Activated CD4-positive, alpha-beta T cell treated with anti-CD3 and anti-CD28 coated beads, Interleukin-2, Interleukin-6, amounts not matched to agents 100 ng/mL and 50 ng/mL, durations not matched to agents 16 hours and 8 hours (primary cell): ENCODE measurements around the gene HOGA1.
A peak's percentile ranks its signal among the peaks of the same experiment; 100 is the strongest.

ENCODE experiments used
- DNase-seq: peaks from one replicate; pipeline ENCODE4 v3.0.0-alpha.2; 2020

HOGA1 gene

DNA sequence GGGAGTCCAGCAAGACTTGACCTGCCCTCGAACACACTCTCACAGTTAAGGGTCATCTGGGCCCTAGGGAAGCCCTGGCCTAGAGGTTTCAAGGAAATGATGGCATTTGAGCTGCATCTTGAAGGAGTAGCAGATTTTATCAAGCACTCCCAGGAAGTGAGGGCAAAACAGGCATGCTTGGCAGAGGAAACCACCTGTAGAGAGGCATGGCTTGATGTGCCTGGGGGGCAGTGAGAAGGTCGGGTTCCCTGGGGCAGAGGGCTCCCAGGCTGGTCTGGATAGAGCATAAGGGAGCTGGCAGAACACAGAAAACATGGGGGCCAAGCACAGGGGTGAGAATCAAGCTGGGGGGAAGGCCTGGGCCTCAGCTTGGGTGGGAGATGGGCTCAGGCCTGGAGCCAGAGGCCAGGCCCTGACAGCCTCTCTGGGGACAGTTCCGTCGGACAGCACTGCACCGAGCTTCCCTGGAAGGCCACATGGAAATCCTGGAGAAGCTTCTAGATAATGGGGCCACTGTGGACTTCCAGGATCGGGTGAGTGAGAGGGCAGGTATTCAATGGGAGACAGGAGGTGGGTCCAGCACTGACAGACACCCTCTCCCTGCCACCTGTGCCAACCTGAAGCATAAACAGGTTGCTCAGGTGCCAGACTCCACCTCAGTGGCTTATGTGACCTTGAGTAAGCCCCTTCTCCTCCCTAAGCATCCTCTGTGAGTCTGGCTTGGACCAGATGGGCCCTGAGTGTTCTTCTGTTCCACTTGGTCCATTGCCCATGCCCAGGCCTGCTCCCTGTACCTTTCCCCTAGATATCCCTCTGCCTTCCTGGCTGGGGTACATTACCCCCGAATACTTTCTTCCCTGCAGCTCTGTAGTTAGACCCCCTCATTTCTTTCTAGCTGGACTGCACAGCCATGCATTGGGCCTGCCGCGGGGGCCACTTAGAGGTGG, 3.5 kb upstream of the HOGA1 start:
- no peak for DNase-seq

DNA sequence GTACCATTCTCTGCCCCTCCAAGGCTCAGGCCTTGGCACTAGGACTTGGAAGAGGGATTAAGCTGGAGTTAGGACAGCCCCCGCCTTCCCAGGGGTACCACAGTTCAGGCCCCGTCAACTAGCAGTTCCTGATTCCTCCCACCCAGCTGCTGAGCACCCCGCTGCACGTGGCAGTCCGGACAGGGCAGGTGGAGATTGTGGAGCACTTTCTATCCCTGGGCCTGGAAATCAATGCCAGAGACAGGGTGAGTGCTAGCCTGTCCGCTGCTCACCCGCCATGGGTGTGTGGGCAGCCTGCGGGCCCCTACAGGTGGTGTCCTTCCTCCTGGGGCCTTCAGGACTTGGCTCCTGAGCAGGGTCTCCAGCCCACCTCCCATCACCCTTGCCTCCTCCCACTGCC, 2.0 kb upstream of the HOGA1 start:
- no peak for DNase-seq

DNA sequence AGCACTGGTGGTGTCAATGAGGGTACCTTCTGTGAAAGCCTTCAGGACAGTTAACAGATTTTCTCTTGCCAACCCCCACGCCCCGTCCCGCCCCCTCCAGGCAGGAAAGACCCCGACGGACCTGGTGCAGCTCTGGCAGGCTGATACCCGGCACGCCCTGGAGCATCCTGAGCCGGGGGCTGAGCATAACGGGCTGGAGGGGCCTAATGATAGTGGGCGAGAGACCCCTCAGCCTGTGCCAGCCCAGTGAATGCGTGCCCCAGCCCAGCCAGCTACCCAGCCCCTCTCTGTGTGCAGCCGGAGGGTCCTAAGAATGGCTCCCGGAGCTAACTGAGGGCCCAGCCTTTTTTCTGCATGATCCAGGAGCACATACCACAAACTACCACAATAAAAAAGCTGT, 713 bp upstream of the HOGA1 start:
- no peak for DNase-seq

DNA sequence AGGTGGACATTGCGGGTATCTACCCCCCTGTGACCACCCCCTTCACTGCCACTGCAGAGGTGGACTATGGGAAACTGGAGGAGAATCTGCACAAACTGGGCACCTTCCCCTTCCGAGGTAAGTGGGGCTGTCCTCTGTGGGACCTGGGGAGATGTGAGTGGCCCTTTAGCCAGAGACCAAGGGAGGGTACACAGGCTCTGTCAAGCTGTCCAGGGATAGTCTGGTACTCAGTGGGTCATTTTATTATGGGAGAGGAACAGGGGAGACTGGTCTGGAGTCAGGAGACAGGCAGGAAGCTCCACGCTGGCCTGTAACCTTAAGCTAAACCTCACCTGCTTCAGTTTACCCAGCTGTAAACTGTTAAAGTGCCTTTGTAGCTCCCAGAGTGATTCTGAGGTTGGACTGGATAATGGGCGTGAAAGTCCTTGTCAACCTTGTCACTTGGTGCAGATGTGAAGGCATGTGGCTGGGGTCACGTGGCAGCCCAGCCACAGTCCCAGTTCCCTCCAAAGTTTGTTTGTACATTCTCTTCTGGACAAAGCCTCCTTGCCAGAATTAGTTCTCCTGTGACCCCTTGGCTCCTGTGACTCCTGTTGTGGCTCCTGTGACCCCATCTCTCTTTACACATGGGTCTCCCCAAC, 729 bp downstream of the HOGA1 start:
- no peak for DNase-seq

DNA sequence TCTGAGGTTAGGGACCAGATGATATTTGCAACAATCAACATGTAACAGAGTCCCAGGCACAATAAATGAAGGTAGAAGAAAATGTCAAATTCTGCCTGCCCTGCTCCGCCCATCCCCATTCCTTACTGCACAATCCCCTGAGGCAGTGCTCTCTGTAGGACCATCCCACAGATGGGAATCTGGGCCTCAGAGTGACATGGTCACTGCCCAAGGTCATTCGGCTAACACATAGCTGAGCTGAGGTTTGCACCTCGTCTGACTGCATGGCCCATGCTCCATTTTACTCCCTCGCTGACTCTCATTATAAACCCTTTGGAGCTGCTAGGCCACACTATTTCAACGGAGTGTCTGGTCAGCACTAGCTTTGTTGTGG, 1.2 kb downstream of the HOGA1 start:
- no peak for DNase-seq

DNA sequence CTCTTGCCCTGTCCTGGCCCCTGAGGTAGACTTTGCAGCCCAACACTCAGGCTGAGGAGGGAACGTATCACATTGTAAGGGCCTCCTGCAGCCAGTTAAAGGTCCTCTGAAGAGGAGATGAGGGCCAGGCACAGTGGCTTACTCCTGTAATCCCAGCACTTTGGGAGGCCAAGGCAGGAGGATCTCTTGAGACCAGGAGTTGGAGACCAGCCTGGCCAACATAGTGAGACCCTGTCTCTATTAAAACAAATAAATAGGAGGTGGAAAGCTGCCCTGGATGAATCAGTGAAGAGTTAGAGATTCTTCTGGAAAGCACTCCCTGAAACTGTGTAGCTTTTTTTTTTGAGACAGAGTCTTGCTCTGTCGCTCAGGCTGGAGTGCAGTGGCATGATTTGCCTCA, 3.0 kb downstream of the HOGA1 start:
- no peak for DNase-seq

DNA sequence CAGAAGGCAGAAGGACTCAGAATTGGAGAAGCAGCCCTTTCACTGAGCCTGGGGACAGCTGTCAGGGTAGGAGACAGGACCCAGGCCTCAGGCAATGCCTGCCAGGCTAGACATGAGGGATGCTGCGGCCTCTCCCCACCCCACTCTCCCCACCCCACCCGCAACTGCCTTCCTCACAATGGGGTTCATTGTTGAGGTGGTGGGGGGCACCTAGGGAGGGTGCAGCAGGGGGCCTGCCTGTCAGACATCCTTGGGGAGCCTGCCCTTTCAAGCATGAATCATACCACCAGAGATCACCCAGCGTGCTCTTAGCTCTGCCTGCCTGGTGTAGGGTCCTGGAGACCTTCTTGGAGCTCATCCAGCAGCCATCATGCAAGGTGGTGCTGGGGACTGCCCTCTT, 5.3 kb downstream of the HOGA1 start, which contains the start of gene C10orf62:
Gene C10orf62, plus strand, starts transcription at position 243 of the 400 bp plus-strand sequence. CDS start 177 bp downstream, outside the sequence.
- no peak for DNase-seq

DNA sequence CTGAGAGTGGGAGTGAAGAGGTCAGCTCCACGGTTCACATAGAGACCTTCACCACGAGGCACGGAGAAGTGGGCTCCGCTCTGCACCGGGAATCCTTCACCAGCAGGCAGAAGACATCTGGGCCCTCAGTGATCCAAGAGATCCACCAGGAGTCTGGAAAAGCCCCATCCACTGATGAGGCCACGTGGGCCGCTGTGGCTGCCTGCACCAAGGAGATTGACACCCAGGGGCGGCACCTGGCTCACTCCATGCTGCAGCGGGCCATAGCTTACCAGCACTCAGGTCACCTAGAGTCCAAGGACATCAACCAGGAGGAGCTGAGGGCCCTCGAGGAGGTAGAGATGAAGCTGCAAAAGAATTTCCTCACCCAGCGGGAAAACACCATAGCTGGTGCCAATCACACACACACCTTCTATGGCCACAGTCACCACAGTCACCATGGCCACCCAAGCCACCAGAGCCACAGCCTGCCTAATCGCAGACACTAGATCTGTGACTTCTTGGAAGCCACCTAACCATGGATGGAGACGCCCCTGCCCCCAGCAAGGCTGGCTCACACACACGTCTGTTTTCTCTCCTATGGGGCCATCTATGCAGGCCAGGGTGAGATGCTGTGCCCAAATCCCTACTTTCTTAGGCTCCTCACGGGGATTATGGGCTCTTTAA, 6.0 kb downstream of the HOGA1 start:
- peak; percentile 55 for DNase-seq

DNA sequence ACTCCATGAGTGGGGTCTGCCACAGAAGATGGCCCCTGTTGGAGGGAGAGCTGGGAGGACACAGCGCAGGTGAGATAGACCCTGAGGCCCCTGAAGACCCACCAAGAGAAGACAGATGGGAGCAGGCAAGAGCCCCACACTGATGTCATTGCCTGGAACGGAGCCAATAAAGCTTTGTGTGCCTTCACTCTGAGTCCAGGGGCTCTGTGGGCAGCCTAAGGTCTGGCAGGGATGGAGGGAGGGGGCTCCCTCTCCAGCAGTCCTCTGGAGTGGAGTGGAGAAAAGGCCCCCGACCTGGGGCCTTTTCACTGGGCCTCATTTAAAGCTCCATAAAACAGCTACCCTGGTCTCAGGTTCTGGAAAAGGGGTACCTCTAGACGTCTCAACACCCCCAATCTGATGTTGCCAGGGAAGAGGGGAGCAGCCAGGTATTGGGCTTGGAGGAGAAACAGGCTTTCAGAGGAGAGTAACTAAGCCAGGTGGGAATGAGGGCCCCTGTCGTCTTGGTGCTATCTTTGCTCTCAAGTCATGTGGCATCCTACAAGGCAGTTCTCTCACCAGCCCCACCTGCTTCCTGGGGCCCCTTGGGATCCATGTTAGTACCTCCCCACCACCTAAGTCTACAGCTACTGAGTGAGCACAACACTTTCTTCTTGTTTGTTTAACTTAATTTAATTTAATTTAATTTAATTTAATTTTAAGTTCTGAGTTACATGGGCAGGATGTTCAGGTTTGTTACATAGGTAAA, 6.7 kb downstream of the HOGA1 start:
- DNase-seq, result no peak

DNA sequence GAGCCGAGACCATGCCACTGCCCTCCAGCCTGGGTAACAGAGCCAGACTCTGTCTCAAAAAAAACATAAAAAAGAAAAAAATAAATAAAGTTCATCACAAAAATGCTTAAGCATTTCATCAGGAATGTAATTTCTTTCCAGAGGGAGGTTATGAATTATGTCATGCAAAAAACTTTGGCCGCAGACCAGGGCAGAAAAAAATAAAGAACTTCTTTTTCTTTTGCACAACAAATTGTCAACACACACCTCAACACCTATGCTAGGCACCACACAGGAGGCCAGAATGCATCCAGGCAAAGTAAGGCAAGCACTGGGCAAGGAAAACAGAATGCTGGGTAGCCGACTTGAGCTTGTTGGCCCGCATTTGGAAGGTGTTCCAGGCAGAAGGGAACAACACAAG, 9.2 kb downstream of the HOGA1 start:
- DNase-seq, result no peak

DNA sequence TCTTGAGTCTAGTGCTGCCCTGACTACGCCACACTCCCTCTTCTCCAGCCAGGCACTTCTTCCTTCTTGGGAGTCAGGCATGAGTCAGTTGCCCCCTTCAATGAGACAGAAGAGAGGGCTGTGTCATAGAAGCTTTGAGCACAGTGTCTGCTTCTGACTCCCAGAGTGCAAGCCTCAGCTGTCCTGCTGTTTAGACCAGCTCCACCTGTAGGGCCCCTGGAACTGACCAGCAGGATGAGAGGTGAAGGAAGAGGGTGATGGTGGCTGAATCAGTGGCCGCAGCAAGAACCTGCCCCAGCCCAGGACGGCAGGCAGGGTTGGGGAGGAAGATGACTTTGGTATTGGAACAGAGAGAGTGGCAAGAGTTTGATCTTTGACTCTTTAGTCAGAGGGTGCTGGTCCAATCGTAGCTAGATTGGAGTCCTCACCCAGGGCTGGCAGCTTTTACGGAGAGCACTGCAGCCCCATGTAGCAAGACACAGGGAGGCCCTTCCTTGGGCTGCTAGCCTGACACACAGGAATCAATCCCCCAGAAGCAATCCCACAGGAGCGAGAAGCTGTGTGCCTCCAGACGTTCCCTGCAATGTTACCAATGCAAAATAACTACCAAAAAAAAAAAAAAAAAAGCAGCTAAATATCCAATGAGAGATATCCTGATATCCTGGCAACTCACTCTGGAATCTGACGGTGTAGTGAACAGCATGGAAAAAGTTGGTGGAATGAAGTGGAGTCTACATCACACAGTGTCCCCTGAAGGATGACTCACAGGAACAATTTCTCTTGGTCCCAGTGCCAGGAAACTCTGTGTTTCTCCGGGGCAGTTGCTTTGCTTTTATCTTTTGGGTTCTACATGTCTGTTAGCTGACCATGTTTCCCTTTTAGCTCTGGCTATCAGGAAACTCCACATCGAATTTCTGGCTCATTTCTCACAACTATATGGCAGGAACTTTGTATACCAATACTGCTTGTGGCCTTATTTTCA, 12.2 kb downstream of the HOGA1 start:
- no peak for DNase-seq

DNA sequence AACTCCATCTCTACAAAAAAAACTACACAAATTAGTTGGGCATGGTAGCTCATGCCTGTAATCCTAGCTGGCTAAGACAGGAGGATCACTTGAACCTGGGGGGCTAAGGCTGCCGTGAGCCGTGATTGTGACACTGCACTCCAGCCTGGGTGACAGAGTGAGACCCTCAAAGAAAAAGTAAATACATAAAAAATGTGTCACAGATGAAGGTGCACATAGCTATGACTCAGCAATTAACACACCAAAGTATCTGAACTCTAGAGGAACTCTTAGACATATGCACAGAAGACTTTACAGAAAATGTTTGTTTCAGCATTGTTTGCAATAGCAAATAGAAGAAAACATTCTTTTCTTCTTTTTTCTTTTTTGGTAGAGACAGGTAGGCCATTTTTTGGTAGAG, 13.6 kb downstream of the HOGA1 start:
- DNase-seq, result no peak

DNA sequence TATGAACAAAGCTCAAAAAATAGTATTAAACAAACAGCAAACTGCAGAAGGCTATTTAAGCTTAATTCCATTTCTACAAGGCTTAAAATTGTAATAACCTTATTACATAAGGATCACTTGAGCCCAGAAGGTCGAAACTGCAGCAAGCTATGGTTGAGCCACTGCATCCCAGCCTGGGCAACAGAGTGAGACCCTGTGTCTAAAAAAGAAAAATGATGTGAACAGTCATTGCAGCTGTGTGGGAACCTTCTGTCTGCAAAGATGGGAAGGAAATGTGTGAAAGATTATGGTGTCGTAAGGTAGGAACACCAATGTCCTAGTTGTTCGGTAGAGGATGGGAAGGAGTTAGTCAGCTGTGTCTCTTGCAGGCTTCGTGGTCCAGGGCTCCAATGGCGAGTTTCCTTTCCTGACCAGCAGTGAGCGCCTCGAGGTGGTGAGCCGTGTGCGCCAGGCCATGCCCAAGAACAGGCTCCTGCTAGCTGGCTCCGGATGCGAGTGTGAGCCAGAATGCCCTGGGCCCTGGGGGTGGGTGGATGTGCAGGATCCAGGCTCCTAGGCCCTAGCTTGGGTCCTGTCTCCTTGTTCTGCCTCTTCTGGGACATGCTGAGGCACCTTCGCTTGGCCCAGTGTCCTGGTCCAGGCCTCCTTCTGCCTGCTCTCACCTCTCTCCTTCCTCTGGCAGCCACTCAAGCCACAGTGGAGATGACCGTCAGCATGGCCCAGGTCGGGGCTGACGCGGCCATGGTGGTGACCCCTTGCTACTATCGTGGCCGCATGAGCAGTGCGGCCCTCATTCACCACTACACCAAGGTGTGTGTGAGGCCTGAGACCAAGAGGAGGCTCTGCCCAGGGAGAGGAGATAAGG, 14.4 kb downstream of the HOGA1 start:
- DNase-seq, result no peak

DNA sequence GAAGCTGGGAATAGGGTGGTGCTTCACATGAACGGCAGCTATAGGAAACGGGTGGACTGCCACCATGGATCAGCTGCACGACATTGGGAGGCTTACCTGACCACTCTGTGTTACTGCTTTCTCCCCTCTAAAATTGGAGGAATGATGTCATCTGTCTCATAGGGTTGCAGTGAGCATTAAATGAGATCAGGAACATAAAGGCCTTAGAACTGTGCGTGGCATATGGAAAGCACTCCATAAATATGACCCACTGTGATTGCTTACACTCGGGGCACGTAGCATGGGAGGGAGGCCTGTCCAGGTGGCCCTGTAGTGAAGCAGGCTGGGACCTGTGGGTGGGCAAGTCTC, 15.1 kb downstream of the HOGA1 start:
- DNase-seq, result no peak

DNA sequence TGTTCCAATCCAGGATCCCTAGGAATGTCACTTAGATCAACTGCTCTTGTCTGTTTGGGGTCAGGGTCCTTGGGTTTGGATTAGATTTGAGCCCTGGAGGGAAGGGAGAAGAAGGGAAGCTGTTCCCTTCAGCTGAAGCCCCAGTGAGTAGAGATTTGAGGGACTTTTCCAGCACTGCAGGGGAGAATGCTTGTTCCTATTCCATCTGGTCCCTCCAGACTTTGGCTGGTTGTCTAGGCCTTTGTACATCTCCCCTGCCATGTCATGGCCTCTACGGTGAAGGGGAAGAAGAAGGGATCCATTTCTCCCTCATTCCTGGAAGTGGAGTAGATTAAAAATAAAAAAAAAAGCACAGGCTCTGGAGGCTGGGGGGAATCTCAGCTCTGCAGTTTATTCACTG, 16.4 kb downstream of the HOGA1 start:
- DNase-seq, result no peak

DNA sequence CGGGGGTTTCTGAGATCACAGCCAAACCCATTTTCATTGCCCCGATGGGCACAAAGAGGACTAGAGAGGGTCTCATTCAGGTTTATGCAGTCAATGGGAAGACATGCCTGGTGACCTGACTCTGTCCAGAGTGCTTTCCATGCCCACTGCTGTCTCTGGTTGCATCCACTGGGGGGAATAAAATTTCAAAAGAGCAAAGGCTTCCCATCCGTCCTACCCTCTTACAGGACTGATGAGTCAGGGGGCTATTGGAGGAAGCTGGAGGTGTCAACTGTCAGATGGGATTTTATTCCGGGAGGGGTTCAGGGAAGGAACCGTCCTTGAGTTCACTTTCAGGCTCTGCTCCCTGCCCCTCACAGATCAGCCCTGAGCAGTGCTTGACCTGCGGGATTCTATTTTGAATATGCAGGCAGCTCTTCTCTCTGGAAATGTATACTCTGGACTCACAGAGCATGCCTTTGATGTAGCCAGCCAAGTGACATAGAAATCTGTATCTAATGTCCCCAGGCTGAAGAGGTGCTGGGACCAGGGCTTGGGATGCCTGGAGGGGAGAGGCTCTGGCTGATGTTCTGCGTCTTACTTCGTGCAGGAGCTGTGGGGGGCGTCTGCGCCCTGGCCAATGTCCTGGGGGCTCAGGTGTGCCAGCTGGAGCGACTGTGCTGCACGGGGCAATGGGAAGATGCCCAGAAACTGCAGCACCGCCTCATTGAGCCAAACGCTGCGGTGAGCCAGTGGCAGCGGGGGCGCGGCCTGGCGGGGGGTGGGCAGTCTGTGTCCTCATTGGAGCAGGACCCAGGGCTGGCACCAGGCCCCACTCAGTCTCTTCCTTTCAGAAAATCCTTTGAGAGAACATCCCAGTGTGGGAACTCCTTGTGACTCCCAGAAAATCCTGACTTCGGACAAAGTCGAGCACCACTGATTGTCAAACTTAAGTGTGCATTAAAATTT, 17.4 kb downstream of the HOGA1 start:
- DNase-seq, result no peak

DNA sequence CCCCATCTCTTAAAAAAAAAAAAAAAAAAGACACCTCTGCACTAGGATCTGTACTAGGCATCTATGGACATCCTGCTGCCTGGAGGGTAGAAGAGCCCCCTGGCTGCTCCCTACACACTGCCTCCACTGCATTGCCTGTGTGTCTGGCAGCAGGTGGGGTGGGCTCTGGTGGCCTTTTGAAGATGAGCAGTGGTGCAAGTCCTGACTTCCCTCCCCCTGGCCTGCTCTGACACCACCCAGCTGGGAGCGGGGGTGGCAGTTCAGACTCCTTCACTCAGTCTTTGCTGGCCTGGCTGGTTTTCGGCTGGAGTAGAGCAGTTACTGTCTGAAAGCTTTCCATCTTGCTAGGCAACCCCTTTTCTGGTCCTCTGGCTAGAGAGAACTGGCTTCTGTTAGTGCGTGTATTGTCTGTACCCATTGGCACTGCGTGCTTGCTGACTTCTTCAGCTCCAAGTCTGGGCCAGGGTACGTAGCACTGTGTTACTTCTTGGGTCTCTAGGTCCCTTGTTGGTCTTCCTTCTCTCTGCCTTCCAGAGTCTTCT, 23.0 kb downstream of the HOGA1 start:
- DNase-seq, result no peak

DNA sequence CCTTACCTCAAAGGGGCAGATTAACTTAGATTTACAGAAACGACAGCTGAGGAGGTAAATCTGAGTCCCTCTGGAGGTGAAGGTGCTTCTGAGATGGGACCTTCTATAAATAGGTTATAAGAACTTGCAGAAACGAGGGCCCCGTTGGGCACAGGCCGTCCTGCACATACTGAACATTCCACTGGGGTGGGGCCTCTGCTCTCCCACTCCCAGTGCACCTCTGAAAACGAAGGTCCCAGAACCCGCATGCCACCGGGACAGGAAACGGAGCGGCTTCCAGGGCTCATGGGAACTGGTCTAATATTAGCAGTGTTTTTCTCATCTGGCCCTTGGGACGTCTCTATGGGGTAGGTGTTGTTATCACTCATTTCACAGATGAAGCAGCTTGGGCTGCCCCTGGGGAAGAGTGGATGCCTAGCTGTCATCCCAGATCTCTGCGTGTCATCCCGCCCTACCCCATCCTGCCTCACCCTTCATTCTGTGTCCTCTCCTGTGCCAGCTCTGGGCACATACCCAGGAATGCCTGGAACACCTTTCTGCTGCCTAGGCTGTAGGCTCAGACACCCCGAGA, 24.9 kb downstream of the HOGA1 start:
- no peak for DNase-seq

DNA sequence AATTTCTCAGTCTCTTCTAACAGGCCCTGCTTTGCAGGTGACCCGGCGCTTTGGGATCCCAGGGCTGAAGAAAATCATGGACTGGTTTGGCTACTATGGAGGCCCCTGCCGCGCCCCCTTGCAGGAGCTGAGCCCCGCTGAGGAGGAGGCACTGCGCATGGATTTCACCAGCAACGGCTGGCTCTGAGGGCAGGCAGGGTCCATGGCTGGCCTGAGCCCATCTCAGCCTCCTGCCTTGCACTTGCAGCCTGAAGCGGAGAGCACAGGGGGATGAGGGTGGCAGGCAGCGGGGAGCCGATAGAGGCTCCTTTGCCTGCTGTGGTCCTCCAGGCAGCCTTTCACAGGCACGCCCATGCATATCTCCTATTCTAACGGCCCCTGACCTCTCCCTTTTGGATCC, 27.3 kb downstream of the HOGA1 start:
- no peak for DNase-seq
